COR-L47 (cell line): ENCODE data around the gene NBEA.
A peak's percentile ranks its signal among the peaks of the same experiment; 100 is the strongest.

ENCODE experiments used
- DNase-seq: peaks from one replicate; lab custom pipeline; 2025; lab: John Stamatoyannopoulos, UW

Gene NBEA

DNA sequence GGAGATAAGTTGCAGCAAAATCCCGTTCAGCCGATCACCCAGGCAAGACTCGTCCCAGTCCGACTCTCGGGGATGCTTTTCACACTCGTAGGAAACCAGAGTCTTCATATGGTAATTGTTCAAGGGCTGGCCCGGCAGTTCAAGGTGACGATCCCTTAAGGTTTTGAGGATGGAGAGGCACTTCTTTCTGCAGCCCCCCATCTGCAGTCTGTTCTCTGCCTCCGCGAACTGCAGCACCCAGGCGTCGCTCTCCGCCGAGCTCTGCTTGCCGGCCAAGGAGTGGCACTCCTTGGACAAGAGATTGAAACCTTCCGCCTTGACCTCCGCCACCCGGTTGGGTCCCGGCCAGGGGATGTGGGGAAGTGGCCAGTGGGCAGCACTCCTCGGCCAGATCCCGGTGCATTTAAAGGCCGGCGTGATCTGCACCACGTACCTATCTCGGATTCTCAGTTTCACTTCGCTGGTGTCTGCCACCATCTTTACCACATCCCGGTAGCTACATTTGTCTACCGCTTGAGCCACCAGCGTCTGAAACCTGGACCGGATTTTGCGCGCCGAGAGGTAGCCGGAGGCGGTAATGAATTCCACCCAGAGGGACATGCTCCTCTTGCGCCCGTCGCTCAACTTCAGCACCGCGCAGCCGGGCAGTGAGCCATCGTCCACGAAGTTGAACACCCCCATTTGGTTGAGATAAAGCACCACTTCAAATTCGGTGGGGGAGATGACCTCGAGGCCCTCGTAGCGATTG, 533.3 kb downstream of the NBEA start:
- DNase-seq: no peak

DNA sequence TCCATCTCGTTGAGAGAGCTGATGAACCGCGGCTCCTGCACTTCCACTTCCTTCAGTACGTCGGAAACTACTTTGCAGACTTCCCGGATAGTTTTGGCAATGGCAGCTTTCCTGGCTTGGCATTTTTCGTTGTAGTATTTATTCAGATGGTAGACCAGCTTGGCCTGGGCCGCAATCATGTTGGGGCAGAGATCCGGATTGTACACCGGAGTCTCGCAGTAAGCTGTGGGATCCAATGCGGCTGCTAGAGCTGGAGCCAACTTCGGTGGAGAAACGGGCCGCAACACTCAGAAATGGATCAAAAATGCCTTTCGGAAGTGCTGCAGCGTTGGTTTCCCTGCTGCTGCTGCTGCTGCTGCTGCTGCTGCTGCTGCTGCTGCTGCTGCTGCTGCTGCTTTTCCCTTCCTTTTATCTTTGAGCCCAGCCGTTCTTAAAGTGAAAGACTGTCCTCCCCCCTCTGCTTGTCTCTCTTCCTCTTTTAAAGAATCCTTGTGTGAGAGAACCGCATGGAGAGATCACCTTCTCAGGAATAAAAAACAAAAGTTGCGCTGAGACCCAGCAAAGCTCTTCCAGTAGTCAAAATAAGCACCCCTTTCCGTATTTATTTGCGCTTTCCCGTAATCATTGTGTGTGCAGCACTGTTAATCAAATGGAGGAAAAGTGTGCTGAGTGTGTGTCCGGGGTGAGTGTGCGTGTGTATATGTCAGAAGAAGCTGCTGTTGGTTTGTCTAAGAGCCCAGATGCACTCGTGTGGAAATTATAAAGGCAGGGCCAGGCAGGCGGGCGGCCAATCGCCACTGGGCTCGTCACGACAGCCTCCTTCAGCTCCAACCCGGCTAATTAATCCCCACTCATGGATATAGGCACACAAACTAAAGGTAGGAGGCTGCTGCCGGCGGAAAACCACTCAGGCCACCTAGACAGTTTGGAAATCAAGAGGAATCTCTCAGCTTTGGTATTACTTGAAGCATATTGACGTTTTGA, 534.2 kb downstream of the NBEA start, which contains the start of gene MAB21L1:
MAB21L1 (minus strand) TSS at position 730 of the 984 bp plus-strand sequence; CDS start at position 179, 551 bp downstream.
- DNase-seq: peak; percentile 30

DNA sequence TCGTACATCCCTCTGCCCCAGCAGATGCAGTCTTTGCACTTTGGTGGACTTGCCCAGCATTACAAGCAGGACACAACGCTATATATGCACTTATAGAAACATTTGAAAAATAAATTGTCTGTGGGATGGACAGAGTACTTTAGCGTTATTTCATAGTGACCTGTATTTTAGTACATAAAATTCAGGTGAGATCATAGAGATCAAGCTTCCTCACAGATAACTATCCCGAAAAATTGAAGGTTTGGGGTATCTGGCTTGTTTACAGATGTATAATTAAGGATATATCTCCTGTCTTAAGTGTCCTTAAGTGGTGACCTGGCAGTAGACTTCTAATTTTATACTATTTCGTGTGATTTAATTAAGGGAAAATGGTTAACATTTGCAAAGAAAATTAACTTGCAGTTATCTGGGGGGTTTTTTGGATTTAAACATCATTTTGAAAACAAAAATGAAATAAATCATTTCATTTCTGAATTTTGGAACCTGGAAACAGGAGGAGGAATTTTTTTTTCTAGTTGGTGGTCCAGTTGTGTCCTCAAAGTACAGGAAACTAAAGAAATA, 535.4 kb downstream of the NBEA start:
- DNase-seq: no peak

- DNase-seq: no peak
These were observed 536.4 kb downstream of the NBEA start for GRCh38 chr13:35478271-35479037.

DNA sequence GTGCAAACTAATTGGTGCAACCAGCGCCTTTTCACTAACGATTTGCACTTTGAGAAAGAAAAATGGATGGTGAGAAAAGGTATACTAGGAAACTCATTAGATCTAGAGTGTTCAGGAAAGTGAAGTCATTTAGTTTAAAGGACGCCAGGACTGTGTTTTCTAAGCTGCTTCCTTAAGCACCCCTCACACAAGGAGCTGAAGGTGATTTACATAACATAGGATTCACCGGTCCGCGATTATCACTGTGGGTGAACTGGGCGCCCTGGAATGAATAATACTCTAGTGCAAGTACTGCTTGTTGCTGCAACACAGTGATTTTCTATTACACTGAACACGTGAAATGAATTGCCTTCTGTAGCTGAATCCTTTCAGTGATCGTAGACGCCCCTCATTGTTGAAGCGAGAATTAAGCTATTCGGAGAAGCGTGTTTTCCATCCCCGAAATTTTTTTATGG, 537.0 kb downstream of the NBEA start:
- no peak for DNase-seq

GRCh38 chr13:35479706-35480105, 537.6 kb downstream of the NBEA start:
- no peak for DNase-seq

DNA sequence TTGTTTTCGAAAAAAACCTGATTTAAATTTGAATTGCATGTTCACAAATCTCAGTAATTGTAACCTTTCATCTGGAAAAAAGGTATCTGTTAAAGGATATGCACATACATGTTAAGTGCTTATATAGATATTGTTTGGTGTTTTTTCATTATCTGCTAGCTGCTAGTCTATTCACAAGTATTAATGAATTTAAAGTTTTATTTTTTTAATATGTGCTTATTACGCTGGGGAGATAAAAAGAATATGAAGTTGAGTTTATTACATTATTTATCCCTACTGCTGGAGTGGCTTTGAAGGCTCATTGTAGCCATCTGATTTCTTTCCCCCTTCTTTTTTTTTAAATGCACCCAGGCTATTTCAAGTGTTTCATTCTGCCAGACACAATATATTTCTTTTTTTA, 538.3 kb downstream of the NBEA start:
- no peak for DNase-seq

DNA sequence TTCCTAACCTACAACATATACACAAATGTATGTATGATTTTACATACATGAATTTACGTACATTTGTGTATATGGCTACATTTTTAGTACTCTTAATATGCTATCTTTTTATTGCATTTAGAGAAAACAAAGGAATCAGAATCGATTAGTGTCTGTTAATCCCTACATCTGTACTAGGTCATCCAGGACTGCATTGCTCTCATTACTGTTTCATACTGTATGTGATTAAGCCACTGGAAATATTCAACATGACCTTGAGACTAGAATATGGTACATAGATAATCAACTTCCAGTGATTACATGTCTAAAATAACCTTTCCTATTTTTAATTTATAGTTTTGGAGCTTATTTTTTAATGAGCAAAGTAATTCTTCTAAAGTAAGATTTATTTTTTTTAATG, 539.7 kb downstream of the NBEA start:
- DNase-seq: no peak

- no peak for DNase-seq
These were observed 540.5 kb downstream of the NBEA start for GRCh38 chr13:35482527-35482926.

DNA sequence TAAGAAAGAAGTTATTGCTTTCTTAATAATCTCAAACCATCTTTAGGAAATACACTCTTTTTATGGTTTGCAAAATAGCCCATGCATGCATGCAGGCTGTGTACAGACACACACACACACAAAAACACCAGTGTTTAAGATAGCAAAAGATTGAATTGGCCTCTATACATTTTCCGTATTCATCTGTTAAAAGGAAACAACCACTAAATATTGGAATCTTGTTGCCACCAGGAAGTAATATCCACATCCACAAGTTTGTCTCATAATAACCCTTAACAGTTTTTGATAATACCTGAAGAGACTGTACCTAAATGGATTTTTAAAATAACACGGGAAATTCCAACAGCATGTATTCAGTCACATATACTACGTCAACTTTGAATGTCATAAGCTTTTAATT, 541.7 kb downstream of the NBEA start:
- no peak for DNase-seq

DNA sequence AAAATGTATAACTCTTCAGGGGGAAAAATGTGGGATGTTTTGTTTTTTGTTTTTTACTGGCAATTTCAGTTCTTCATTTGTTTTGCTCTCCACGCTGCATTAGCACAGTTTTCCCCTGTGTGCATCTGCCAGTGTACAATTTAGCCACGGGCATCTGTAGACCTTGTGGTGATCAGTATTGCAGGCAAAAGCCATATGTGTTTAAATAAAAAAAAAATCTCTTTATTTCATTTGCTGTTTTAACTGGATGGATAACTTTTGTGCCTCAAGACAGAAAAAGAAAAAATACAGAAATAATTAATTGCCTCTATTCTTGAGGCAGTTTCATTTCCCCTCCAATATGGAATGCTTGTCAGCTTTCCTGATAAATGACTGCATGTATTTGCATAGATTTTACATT, 542.3 kb downstream of the NBEA start:
- DNase-seq: no peak

DNA sequence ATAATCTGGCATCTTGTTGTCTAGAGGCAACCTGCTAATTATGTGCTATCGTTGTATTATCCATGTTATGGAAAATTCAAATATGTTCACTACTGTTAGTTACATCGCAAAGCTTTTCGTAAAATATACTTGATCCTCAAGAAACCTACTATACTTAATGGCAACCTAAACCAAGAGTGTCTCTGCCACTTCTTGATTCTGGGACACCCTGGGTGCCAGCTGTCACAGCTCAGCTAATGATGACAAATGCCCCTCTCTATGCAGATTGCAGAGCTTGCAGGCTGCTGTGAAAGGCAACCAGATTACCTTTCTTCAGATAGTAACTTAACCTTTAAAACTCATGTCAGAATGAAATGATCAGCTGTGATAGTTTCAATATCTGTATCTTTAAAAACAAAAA, 543.4 kb downstream of the NBEA start:
- DNase-seq: peak; percentile 26

DNA sequence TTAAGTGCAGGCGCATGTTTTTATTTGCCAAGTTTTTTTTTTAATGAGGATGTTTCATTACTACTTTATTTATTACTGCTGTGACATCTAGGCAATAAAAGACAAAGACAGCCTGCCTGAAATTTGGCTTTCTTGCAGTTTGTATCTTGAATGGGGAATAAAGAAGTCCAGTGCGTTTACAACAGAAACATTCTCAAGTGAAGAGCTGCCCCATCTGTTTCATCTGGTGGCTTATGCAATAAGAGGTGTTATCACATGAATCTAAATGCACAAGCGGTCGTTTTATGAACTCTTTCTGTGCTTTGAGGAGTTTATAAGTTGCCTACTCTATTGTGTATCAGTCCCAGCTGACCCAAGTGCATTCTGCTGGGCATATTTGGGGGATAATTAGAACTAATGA, 547.0 kb downstream of the NBEA start:
- no peak for DNase-seq

- no peak for DNase-seq
These were observed 553.9 kb downstream of the NBEA start for GRCh38 chr13:35496006-35496405.

- DNase-seq: no peak
These were observed 554.8 kb downstream of the NBEA start for GRCh38 chr13:35496761-35497386.

- no peak for DNase-seq
These were observed 556.2 kb downstream of the NBEA start for GRCh38 chr13:35498231-35498630.

DNA sequence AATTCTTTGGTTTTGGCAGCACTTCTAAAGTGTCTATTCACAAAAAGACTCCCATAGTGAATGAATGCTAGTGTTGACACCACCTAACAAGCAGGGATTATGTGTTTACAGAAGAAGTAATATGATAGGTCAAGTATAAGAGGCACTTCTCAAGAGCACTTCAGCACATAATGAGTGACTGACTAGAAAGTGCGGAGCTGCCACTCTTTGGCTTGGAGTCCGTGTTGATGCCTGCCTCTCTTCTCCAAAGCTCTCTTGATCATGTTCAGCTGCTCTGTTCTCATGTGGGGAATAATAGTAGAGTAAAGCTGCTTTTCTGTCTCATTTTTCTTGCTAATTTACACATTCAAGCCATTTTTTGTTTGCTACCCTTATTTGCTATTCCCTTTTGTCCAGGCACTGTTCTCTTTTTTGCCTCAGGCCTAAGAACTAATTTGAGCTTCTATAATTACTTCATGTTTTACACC, 557.2 kb downstream of the NBEA start:
- peak; percentile 74 for DNase-seq

DNA sequence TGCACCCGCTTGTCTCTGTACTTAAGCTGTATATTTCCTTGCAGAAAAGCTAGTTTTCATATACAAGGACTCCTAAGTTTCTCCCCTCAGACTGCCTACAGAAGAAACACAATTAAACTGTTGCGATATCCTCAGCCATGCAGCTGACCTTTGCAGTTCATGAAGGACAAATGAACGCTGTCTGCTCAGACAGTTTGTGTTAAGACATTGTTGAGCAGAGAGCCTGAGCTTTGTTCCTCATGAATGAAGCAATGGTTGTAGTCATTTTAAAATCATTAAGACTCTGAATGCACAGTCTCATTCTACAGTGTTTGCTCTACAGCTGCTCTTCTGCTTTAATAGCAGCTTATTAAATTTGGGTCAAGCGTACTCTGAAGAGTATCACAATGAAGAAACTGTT, 557.6 kb downstream of the NBEA start:
- DNase-seq: peak; percentile 23

GRCh38 chr13:35500144-35500543, 558.1 kb downstream of the NBEA start:
- no peak for DNase-seq

DNA sequence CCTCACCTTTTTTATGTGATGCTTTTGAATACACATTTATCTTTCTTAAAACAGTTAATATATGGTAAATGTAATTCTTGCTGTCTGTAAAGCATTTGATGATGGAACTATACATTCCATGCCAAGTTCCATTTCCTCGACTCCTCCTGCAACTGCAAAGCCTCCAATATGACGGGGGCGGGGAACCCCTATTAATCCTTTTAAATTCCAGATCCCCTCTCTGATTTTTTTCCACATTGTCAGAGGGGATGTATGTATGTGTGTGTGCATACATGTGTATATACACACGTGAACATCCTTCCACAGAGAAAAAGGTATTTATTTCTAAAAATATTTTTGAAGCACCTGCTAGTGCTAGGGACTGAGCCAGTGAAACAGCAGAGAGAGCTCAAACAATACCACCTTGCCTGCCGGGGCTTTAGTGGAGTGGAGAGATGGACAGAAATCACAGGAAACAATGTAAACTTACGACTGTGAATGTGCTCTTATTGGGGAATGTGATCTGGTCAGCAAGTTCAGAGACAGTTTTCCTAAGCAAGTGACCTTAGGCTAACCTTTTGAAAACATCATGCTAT, 559.7 kb downstream of the NBEA start:
- DNase-seq: no peak

- DNase-seq: no peak
These were observed 560.4 kb downstream of the NBEA start for GRCh38 chr13:35502456-35502855.
